HG03442 (cell line): ENCODE measurements around the gene RPS19.

Source experiments
- ATAC-seq: cut with Tn5 transposase; IDR thresholded peaks from one replicate; pipeline ENCODE4 v1.9.1; 2021; ENCODE audit warnings: mild to moderate bottlenecking, moderate library complexity; ENCODE audit not compliant: unreplicated experiment

RPS19 gene

GRCh38 chr19:41897181-41897580, 37.1 kb downstream of the RPS19 start:
- no peak for ATAC-seq

DNA sequence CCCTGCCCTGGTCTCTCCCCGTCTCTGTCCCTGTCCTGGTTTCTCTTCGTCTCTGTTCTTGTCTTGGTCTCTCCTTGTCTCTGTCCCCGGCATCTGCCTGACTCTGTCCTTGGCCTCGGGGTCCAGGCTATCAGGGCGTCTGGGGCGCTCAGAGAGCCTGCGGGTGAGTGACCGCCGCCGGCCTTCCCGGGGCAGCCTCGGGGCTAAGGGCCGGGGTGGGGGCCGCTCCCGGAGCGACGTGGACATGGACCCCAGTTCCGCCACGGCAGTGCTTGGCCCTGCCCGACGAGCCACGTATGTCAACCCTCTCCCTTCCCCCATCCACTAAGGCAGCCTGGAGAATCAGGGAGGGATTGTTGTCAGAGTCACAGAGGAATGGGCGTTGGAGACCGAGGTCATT, 37.8 kb downstream of the RPS19 start:
- ATAC-seq, result no peak

GRCh38 chr19:41898235-41898634, 38.2 kb downstream of the RPS19 start:
- ATAC-seq, result no peak

DNA sequence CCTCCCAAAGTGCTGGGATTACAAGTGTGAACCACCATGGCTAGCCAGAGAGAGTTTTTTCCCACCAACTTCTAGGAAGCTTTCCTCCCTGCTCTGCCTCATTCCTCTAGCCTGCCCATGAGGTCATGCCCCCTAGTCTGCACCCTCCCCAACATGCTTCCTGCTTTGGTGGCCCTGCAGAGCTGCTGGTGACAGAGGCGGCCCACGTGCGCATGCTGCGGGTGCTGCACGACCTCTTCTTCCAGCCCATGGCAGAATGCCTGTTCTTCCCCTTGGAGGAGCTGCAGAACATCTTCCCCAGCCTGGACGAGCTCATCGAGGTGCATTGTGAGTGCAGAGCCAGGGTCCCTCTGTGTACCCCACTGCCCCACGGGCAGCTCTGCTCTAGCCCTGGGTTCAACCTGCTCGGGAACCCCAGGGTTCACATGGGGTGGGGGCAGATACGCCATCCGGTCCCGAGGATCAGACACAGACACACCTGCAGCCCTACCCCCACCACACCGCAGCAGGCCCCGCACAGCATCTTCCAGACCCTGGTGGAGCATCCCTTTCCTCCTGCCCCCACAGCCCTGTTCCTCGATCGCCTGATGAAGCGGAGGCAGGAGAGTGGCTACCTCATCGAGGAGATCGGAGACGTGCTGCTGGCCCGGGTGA, 41.8 kb downstream of the RPS19 start:
- no peak for ATAC-seq

DNA sequence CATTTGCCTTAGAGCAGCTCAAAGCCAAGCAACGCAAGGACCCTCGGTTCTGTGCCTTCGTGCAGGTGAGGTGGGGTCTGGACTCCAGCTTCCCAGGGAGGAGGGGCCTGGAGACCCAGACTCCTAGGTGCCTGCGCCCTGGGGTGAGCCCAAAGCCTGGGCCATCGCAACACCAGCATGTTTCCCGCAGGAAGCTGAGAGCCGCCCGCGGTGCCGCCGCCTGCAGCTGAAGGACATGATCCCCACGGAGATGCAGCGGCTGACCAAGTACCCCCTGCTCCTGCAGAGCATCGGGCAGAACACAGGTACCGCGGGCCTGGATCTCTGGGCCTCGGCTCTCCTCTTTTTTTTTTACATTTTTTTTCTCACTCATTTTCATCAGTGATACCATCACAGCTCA, 42.5 kb downstream of the RPS19 start:
- ATAC-seq, result no peak

DNA sequence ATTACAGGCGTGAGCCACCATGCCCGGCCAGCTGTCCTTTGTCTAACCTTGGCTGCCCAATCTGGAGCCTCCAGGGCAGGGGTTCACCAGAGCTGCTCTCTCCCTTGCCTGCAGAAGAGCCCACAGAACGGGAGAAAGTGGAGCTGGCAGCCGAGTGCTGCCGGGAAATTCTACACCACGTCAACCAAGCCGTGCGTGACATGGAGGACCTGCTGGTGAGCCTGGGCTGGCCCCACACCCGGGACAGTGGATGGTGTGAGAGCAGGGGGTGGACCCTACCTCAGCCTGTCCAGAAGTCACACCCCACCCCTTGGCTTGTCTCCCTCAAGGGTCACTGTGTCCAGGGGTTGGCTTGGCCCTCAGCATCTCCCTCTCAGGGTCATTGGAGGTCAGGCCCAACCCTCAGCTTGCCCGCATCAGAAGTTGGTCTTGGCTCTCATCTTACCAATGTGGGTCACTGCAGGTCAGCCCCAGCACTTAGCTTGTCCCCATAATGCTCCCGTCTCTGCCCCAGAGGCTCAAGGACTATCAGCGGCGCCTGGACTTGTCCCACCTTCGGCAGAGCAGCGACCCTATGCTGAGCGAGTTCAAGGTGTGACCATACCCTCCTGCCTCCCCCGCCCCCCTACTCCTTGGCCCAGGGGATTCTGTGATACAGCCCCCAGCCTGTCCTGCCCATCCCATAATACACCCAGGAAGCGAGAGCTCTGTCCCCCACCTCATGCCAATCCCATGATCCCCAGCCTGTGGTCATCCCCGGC, 43.3 kb downstream of the RPS19 start:
- ATAC-seq, result no peak

- no peak for ATAC-seq
These were observed 44.2 kb downstream of the RPS19 start for GRCh38 chr19:41904118-41904870.

DNA sequence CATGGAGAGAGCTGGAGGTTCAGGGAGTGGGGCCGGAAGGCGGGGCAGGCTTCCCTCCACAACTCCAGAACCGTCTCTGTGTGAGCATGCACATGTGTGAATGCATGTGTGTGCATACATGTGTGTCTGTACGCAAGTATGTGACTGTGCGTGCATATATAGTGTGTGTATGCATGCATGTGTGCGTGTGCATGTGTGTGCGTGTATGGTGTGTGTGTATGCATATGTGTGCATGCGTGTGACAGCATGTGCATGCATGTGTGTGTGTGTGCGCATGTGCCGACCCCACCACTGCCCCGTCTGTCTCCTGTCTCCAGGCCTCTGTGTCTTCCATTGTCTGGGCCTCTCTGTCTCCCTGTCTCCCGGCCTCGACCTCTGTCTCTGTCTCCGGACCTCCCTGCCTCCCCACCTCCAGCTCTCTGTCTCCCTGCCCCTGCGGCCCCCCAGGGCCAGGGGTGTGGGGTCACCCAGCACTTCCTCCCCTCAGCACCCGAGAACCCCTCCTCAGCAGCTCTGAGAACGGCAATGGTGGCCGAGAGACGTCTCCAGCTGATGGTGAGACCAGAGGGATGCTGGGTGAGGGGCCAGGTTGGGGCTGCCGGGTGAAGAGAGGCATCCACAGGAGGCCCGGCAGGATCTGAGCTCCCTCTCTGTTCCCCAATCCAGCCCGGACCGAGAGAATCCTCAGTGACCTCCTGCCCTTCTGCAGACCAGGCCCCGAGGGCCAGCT, 45.4 kb downstream of the RPS19 start:
- ATAC-seq, result no peak

GRCh38 chr19:41906271-41906670, 46.2 kb downstream of the RPS19 start:
- ATAC-seq, result no peak

- ATAC-seq, result no peak
These were observed 47.0 kb downstream of the RPS19 start for GRCh38 chr19:41906916-41907680.

- ATAC-seq, result no peak
These were observed 48.0 kb downstream of the RPS19 start for GRCh38 chr19:41907994-41908615.

GRCh38 chr19:41908724-41909464, 48.8 kb downstream of the RPS19 start:
- ATAC-seq, result no peak

- ATAC-seq, result no peak
These were observed 49.7 kb downstream of the RPS19 start for GRCh38 chr19:41909706-41910105.

GRCh38 chr19:41910240-41910991, 50.4 kb downstream of the RPS19 start:
- no peak for ATAC-seq

DNA sequence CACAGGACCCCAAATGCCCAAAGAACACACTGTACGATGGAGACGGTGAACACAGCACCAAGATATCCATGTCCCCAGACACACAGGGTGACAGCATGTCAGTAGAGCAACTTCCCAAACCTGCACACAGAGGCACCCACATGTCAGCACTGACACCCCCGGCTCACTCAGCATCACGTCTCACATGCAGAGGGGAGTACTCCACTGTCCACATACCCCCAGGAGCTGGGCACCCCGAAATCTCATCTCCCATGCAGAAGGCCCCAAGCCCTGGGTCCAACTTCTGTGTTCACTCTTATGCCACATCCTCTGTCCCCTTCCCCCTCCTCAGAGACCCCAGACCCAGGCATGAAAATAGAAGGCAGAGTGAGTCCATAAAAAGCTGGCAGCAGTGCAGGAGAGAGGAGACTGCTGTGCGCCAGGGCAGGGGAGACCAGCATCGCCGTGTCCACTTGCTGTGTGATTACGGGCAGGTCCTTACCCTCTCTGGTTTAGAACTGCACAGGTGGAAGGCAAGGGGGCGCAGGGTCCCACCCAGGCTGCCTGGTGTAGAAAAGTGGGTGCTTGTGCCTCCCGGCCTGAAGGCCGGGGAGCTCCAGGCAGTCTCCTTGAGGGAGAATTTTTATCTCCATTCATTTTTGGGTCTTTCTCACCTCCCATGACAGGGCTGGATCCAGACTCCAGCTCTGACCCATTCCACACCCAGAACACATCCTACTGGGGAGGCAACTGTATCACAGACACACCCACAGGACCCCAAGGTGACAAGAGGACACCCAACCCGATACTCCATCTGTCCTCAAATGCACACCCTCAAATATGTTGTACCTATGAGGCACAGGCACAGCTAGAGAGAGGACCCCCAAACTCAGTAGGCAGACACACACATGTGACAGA, 51.2 kb downstream of the RPS19 start:
- ATAC-seq, result no peak

- ATAC-seq, result no peak
These were observed 52.1 kb downstream of the RPS19 start for GRCh38 chr19:41911889-41912731.
